Gastrocnemius medialis (tissue), 4 donors: Measurements from ENCODE around the gene NUP188. TPM values are rescaled to one million over a fixed set of nuclear protein-coding genes. Genes with fewer than 3 reads are reported as not detected.
"Not testable (repeated sequence)": the region's sequence is repeated elsewhere in the genome, so short reads cannot be mapped to it uniquely, and the experiment has no call there.

Experiments
- ATAC-seq, 2 donors: fragments of 150-250 bp; one replicate each; pipeline ENCODE4 v1.9.1; 2016
- DNase-seq, 2 donors: peaks; one replicate each; pipeline ENCODE4 v3.0.0-alpha.2; 2019
- H3K27ac ChIP-seq, 4 donors: fragments of 200-600 bp; sonication (generic); 1 replicate in 1 of 4; 2 replicates in 3 of 4; pipeline ENCODE4 v1.5.1; 2016 to 2018; ENCODE audit warnings: mild to moderate bottlenecking in 2 of 4, moderate library complexity in 1 of 4
- H3K27me3 ChIP-seq, 3 donors: fragments of 200-600 bp; sonication (generic) in 2 of 3; 1 replicate in 1 of 3; 2 replicates in 2 of 3; pipeline versions ENCODE4 v1.5.1 to v1.6.0; 2016 to 2019; ENCODE audit warnings: mild to moderate bottlenecking in 1 of 3, moderate library complexity in 1 of 3
- H3K36me3 ChIP-seq, 2 donors: fragments of 200-600 bp; sonication (generic) in 1 of 2; one replicate each; pipeline ENCODE4 v1.5.1; 2017 to 2018
- H3K4me1 ChIP-seq, 2 donors: fragments of 200-600 bp; sonication (generic) in 1 of 2; one replicate each; pipeline ENCODE4 v1.5.1; 2016 to 2017; ENCODE audit warnings: mild to moderate bottlenecking in 2 of 2
- H3K4me3 ChIP-seq, 4 donors: fragments of 200-600 bp; sonication (generic) in 3 of 4; 1 replicate in 1 of 4; 2 replicates in 3 of 4; pipeline ENCODE4 v1.5.1; 2016 to 2019; ENCODE audit warnings: mild to moderate bottlenecking in 2 of 4
- H3K9me3 ChIP-seq, 3 donors: fragments of 200-600 bp; sonication (generic) in 2 of 3; 1 replicate in 1 of 3; 2 replicates in 2 of 3; pipeline ENCODE4 v1.5.1; 2016 to 2019
- CTCF ChIP-seq, 5 experiments: fragments of 450-650 bp in 3 of 5; fragments of 200-600 bp in 2 of 5; sonication (generic) in 2 of 5; IDR thresholded peaks in 4 of 5; conservative IDR thresholded peaks in 1 of 5; 1 replicate in 4 of 5; 2 replicates in 1 of 5; pipeline ENCODE4 v1.5.1; 2016 to 2019; ENCODE audit warnings: antibody characterized with exemption in 5 of 5, mild to moderate bottlenecking in 3 of 5, moderate library complexity in 3 of 5
- POLR2A ChIP-seq, 2 donors: fragments of 450-650 bp; IDR thresholded peaks; one replicate each; pipeline ENCODE4 v1.6.1; 2017; ENCODE audit warnings: antibody characterized with exemption in 2 of 2, mild to moderate bottlenecking in 2 of 2, moderate library complexity in 2 of 2
- in situ Hi-C, 4 donors: fragments of 200-750 bp; cut with MboI; loops; one replicate each; pipeline versions ENCODE4 v1.15.0 to v1.8.0; 2017; ENCODE audit warnings: low sequenced_read_pairs in 4 of 4
- intact Hi-C: fragments of 100-400 bp; cut with DNase I; formaldehyde crosslinking; loops from one replicate; pipeline ENCODE4 v1.15.1; 2023; ENCODE audit warnings: low total_unique reads
- total RNA-seq, 4 donors: library from RNA; depleted of rRNA; stranded (reverse); fragments of >200 nt; gene quantifications; one replicate each; pipeline versions ENCODE4 v1.1.0 to v1.2.3, GENCODE V29; 2016

Gene NUP188
- total RNA-seq, 4 donors from 2014 or later, result 24.7 to 59.7 (median 30.3) TPM

- Histone ChIP-seq H3K27ac (no peak overlapping the region), H3K36me3 (peaks cover 0 to 84% of the 10 kb centered on the region in 2 donors), H3K27me3 (no peaks in the 10 kb centered on the region), H3K4me1 (peaks cover 4 to 5% of the 10 kb centered on the region in 2 donors), H3K9me3 (no peaks in the 10 kb centered on the region), H3K4me3 (no peak overlapping the region)
- DNase-seq, result no peak
- in situ Hi-C loops, result no loop called here
- ATAC-seq, result no peak
- intact Hi-C loops, result no loop called here
- TF ChIP-seq CTCF (IDR thresholded peaks at IDR 0.05 in 4 of 5, conservative IDR thresholded peaks at IDR 0.05 in 1 of 5) (no peak), POLR2A (IDR thresholded peaks at IDR 0.05) (no peak)
These were observed 54.2 kb downstream of the NUP188 start for GRCh38 chr9:129001504-129002325.

DNA sequence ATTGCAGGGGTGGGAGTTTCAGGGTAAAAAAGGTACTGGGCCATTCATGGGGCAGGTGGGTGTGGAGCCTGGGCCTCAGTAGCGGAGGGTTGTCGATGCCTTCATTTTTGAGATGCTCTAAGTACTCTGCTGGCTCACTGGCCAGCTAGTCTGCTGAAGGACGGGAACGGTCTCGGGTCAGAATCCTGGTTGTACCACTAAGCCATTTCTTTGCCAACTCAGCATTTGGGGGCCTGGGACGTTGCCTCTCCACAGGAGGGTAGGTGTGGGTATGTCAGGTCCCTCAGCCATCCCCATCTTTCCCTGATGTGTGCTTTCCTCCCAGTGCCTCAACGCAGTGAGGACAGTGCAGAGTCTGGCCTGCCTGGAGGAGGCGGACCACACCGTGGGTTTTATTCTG, 55.5 kb downstream of the NUP188 start:
- peaks cover 0 to 72% of the 10 kb centered on the region in 2 donors for H3K36me3 ChIP-seq
- in situ Hi-C loops (no loop called here), intact Hi-C loops (no loop called here)
- no peaks in the 10 kb centered on the region for H3K9me3 ChIP-seq
- no peak for DNase-seq
- H3K27ac ChIP-seq, result no peak overlapping the region
- TF ChIP-seq POLR2A (IDR thresholded peaks at IDR 0.05) (no peak), CTCF (IDR thresholded peaks at IDR 0.05 in 4 of 5, conservative IDR thresholded peaks at IDR 0.05 in 1 of 5) (no peak)
- ATAC-seq, result no peak
- H3K4me1 ChIP-seq, result peaks cover 11 to 18% of the 10 kb centered on the region in 2 donors
- H3K27me3 ChIP-seq, result no peaks in the 10 kb centered on the region
- no peak overlapping the region for H3K4me3 ChIP-seq

DNA sequence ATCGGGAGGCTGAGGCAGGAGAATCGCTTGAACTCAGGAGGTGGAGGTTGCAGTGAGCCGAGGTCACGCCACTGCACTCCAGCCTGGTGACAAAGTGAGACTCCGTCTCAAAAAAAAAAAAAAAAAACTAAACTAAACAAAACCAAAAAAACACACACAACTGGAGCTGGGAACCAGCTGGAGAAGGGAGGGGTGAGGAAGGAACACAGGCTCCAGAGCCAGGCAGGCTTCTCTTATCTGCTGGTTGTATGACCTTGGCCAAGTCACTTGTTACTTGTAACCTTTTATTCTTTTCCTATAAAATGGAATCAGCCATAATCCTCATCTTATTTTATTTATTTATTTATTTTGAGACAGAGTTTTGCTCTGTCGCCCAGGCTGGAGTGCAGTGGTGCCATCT, 56.7 kb downstream of the NUP188 start:
- intact Hi-C loops, H3K9me3 ChIP-seq, DNase-seq, H3K27ac ChIP-seq, in situ Hi-C loops, ATAC-seq, H3K27me3 ChIP-seq, H3K4me3 ChIP-seq: not testable (repeated sequence)
- Histone ChIP-seq H3K4me1 (peaks cover 15 to 28% of the 10 kb centered on the region in 2 donors), H3K36me3 (peaks cover 0 to 72% of the 10 kb centered on the region in 2 donors)

- H3K4me1 ChIP-seq, result peaks cover 15 to 28% of the 10 kb centered on the region in 2 donors
- H3K36me3 ChIP-seq, result peaks cover 0 to 69% of the 10 kb centered on the region in 2 donors
- ATAC-seq (no peak), DNase-seq (no peak)
- TF ChIP-seq CTCF (IDR thresholded peaks at IDR 0.05 in 4 of 5, conservative IDR thresholded peaks at IDR 0.05 in 1 of 5), result no peak
- no peak for TF ChIP-seq POLR2A (IDR thresholded peaks at IDR 0.05)
- no peaks in the 10 kb centered on the region for H3K27me3 ChIP-seq
- intact Hi-C loops (no loop called here), in situ Hi-C loops (no loop called here)
- H3K27ac ChIP-seq, result peak overlapping the region in 2 of 4 donors; percentile 61 to 66
- no peaks in the 10 kb centered on the region for H3K9me3 ChIP-seq
- no peak overlapping the region for H3K4me3 ChIP-seq
These were observed 58.0 kb downstream of the NUP188 start for GRCh38 chr9:129005336-129005997.
